Measurements from ENCODE around the gene ENTPD2.
"Not testable (repeated sequence)": the region's sequence is repeated elsewhere in the genome, so short reads cannot be mapped to it uniquely, and the experiment has no call there.

Gene ENTPD2

DNA sequence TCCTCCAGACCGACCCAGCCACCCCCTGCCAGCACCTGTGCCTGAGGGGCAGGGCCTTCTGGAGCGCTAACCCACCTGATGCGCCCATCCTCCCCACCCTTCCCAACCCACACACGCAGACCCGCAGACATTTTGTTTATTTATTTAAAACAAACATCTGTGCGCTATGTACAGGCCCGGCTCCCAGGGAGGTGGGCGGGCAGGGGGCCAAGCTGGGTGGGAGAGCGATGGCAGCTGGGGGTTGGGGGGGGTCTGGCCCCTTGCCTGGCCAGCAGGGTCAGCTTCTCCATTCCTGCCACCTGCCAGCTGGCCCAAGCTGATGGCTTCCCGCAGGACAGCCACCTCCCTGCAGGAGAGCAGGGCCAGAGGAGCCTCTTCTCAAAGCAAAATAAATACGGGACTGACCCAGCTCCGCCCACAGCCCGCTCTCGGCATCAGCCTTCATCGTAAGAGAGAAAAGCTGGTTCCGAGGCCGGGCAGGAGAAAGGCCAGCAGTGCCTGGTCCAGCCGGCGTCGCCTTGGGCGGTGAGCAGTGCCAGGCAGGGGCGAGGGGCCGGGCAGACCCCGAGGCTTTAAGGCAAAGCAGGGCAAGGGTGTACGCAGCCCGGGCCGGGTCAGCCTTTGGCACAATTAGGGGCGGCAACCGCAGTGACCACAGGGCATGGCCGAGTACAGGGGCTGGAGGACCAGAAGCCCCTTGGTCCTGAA, 46.6 kb downstream of the ENTPD2 start:
- H3K4me3 Mint-ChIP-seq, result no peak overlapping the region
- peaks cover 7% of the 10 kb centered on the region for H3K27me3 Mint-ChIP-seq (ENCODE audit: low read depth, poor library complexity)
- DNase-seq, result no peak
- H3K27ac Mint-ChIP-seq, result no peak overlapping the region
- TF ChIP-seq, protein P1, sequence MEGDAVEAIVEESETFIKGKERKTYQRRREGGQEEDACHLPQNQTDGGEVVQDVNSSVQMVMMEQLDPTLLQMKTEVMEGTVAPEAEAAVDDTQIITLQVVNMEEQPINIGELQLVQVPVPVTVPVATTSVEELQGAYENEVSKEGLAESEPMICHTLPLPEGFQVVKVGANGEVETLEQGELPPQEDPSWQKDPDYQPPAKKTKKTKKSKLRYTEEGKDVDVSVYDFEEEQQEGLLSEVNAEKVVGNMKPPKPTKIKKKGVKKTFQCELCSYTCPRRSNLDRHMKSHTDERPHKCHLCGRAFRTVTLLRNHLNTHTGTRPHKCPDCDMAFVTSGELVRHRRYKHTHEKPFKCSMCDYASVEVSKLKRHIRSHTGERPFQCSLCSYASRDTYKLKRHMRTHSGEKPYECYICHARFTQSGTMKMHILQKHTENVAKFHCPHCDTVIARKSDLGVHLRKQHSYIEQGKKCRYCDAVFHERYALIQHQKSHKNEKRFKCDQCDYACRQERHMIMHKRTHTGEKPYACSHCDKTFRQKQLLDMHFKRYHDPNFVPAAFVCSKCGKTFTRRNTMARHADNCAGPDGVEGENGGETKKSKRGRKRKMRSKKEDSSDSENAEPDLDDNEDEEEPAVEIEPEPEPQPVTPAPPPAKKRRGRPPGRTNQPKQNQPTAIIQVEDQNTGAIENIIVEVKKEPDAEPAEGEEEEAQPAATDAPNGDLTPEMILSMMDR (IDR thresholded peaks at IDR 0.05), result no peak
- peaks cover 24% of the 10 kb centered on the region for H3K9me3 Mint-ChIP-seq
- peaks cover 7% of the 10 kb centered on the region for H3K4me1 Mint-ChIP-seq
- H3K36me3 Mint-ChIP-seq (ENCODE audit: low read depth), result peaks cover 8% of the 10 kb centered on the region

DNA sequence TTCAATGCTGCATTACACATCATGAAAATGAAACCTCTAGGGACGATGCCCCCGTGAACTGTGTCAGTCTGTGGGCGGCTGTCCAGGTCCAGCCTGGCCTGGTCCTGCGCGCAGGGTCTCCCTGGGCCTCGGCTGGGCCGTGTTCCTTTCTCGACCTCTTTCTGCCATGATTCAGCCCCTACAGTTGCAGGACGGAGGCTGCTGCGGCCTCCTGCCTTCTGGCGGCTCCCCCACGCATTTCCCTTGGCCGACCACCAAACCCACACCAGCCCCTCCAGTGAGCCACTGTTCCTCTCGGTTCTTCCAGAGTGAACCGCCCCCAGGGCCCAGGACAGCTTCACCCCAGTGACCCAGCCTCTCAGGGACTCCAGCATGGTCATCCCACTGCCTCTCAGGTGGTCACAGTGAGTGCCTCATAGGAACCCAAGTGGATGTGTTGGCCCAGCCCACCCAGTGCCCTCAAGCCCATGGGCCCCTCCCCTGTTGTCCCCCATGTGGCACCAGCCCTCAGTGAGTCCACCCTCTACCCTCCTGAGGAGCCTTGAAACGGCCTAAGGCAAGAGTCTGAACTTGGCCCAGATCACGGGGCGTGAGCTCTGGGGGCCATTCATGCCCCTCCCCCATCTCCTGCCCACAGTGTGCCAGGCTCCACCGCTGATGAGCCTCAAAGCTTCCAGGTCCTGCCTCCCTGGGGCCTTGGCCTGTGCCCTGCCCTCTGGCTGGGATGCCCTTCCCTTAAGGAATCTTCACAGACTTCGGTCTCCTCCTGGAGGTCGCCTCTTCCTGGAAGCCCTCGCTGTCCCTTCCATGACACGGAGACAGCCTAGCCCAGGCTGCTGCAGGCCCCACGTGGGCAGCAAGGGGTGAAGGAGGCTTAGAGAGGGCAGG, 47.5 kb downstream of the ENTPD2 start:
- H3K4me3 Mint-ChIP-seq, result no peak overlapping the region
- peaks cover 7% of the 10 kb centered on the region for H3K27me3 Mint-ChIP-seq (ENCODE audit: low read depth, poor library complexity)
- no peak overlapping the region for H3K27ac Mint-ChIP-seq
- H3K4me1 Mint-ChIP-seq, result peaks cover 7% of the 10 kb centered on the region
- TF ChIP-seq, protein P1 (IDR thresholded peaks at IDR 0.05), result no peak
- H3K36me3 Mint-ChIP-seq (ENCODE audit: low read depth), result peaks cover 4% of the 10 kb centered on the region
- DNase-seq, result no peak
- H3K9me3 Mint-ChIP-seq, result peaks cover 24% of the 10 kb centered on the region

DNA sequence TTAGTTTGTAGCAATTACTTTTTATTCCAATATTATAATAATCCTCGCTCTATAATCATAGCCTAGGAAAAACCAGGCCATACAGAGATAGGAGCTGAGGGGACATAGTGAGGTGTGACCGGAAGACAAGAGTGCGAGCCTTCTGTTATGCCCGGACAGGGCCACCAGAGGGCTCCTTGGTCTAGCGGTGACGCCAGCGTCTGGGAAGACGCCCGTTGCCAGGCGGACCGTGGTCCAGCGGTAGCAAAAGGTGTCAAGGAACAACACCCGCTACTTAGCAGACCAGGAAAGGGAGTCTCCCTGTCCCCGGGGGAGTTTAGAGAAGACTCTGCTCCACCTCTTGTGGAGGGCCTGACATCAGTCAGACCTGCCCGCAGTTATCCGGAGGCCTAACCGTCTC, 49.6 kb downstream of the ENTPD2 start:
- H3K27ac Mint-ChIP-seq; H3K36me3 Mint-ChIP-seq (ENCODE audit: low read depth); H3K4me3 Mint-ChIP-seq; DNase-seq: not testable (repeated sequence)
- Mint-ChIP-seq H3K4me1 (peaks cover 16% of the 10 kb centered on the region), H3K27me3 (ENCODE audit: low read depth, poor library complexity) (peaks cover 14% of the 10 kb centered on the region), H3K9me3 (peaks cover 24% of the 10 kb centered on the region)
- TF ChIP-seq, protein P1 (IDR thresholded peaks at IDR 0.05), result peak; percentile 22

DNA sequence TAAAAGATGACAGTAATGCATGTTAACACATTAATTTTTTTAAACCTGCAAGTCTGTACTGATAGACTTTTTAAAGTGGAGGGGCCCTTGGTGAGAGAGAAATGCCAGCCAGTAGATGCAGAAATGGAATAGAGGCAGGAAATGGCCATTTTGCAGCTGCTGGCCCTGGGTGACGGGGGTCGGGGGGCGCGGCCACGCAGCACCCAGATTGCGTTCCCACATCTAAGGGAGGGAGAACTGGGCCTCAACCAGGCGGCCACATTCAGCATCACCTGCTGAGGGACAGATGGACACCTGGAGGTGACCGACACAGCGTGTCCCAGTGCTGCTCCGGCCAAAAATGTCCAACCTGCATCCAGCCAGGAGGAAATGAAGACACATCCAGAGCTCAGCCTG, 51.2 kb downstream of the ENTPD2 start:
- no peak overlapping the region for H3K4me3 Mint-ChIP-seq
- no peak overlapping the region for H3K27ac Mint-ChIP-seq
- H3K4me1 Mint-ChIP-seq, result peaks cover 18% of the 10 kb centered on the region
- peaks cover 24% of the 10 kb centered on the region for H3K27me3 Mint-ChIP-seq (ENCODE audit: low read depth, poor library complexity)
- TF ChIP-seq, protein P1 (IDR thresholded peaks at IDR 0.05), result no peak
- H3K9me3 Mint-ChIP-seq, result peaks cover 24% of the 10 kb centered on the region
- DNase-seq, result no peak
- H3K36me3 Mint-ChIP-seq (ENCODE audit: low read depth), result no peaks in the 10 kb centered on the region

DNA sequence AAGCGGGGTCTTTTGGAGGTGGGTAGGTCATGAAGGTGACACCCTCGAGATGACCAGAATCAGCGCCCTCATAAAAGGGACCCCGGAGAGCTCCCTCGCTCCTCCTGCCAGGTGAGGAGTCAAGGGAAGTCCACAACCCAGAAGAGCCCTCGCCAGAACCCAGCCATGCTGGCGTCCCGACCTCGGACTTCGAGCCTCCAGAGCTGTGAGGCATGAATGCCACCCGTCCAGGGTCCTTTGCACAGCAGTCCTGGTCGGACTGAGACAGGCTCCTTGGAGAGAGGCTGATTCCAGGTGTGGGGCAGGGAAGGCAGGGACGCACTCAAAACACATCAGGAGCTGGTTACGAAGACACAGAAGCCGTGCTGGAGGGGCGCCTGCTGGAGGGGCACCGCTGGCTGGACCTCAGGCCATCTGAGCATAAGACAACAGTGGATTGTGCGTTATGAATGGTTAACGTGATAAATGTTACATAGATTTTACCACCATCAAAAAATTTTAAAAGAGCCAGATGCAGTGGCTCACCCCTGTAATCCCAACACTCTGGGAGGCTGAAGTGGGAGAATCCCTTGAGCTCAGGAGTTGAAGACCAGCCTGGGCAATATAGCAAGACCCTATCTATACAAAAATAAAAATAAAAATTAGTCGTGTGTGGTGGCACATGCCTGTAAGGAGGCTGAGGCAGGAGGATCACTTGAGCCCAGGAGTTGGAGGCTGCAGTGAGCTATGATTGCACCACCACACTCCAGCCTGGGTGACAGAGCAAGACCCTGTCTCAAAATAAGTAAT, 51.8 kb downstream of the ENTPD2 start:
- Mint-ChIP-seq H3K4me1 (peaks cover 20% of the 10 kb centered on the region), H3K4me3 (no peak overlapping the region), H3K27me3 (ENCODE audit: low read depth, poor library complexity) (peaks cover 27% of the 10 kb centered on the region), H3K9me3 (peaks cover 24% of the 10 kb centered on the region), H3K36me3 (ENCODE audit: low read depth) (no peaks in the 10 kb centered on the region), H3K27ac (no peak overlapping the region)
- no peak for DNase-seq
- TF ChIP-seq, protein P1 (IDR thresholded peaks at IDR 0.05), result no peak
